GM15510 (cell line): ENCODE results near the gene ARL6.

Experiments
- POLR2A ChIP-seq: IDR thresholded peaks from 3 replicates; pipeline ENCODE4 v1.6.1; 2011; ENCODE audit warnings: borderline replicate concordance; ENCODE audit not compliant: insufficient read length; ENCODE audit errors: extremely low read depth

Gene ARL6

DNA sequence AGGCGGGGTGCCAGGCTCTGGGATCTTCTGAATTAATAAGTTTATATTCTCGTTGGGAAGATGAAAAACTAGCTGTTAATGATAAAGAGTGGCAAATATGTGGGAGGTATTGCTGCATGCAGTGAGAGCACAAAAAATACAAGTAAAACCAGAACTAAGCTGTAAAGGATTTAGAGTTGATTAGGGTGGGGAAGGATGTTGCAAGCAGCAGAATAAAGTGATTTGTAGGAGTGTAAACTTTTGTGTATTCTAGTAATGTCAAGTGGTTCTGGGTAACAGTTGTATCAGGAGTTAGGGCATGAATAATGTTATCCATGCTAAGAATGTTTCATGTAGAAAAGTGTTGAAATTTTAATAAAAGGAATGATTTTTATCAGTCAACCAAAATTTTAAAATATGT is 75.4 kb downstream of the ARL6 start:
- no peak for TF ChIP-seq POLR2A

DNA sequence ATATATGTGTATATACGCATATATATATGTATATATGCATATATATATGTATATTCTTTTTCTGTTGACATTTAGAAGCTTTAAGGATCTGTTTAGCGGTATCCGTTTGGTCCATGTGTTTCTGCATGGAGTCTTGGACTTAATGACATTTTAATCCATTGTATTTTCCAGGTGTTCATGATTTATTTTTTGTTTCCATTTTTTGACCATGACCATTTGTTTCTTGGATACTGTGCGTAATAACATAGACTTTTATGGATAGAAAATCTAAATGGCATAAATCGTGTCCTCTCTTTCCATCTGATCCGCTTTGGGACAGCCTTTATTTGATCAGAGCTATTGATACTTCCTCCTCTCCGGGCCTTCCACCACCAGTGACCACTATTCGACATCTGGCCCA is 76.7 kb downstream of the ARL6 start:
- no peak for TF ChIP-seq POLR2A

DNA sequence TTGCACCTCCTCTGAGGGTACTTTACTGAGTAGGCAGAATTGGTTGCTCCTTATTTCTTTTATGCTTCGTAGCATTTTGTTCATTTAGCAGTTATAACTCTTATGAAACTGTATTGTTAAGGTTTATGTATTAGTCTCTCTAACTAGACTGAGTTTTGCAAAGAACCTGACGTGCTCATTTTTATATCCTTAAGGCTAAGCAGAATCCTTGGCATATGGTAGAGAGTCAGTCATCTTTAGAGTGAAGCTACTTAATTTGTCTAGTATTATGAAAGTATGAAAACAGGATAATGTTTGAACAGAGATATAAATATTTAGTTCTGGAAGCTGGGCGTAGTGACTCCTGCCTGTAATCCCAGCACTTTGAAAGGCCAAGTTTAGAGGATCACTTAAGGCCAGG is 77.4 kb downstream of the ARL6 start:
- TF ChIP-seq POLR2A = no peak

DNA sequence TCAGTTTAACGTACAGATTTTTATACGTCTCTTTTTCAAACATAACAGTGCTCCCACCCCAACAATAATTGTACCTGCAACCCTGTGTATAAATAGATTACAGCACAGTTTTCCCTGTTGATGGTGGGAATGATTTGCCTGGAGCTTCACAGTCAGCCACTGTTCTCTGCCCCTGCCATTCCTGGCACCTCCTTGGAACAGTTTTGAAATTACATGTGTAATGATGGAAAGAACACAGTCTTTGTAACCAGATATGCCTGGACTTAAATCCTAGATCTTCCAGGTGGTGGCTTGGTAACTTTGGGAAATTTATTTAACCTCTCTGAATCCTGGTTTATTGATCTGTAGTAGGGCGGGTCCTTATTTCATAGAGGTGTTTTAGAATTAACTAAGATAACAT is 84.2 kb downstream of the ARL6 start:
- TF ChIP-seq POLR2A = no peak
